B cell (primary cell): Measurements from ENCODE around the gene ATG7. TPM values are rescaled to one million over a fixed set of nuclear protein-coding genes. Genes with fewer than 3 reads are reported as not detected.

Source experiments
- ATAC-seq: fragments of 200-7000 bp; cut with Tn5 transposase; one replicate; pipeline ENCODE4 v1.10.0; 2021; ENCODE audit warnings: low read depth, mild to moderate bottlenecking, moderate number of reproducible peaks, moderate library complexity
- CTCF ChIA-PET: fragments of 350-600 bp; sonication (Branson Sonifier 250); formaldehyde crosslinking; loops from one replicate; lab custom pipeline; 2021; ENCODE audit warnings: antibody characterized with exemption, inconsistent platforms; lab: Charles Lee
- POLR2A ChIA-PET: fragments of 350-600 bp; sonication (Branson Sonifier 250); formaldehyde crosslinking; loops from one replicate; lab custom pipeline; 2021; ENCODE audit warnings: antibody characterized with exemption; lab: Charles Lee
- DNase-seq: peaks from one replicate; pipeline ENCODE4 v3.0.0; 2013
- H2AFZ ChIP-seq: 2 replicates; pipeline ENCODE4 v1.6.1; 2012; ENCODE audit warnings: mild to moderate bottlenecking, low read depth, low read length; ENCODE audit not compliant: insufficient read depth, poor library complexity, severe bottlenecking
- H3K27ac ChIP-seq, 2 donors: 1 replicate in 1 of 2; 2 replicates in 1 of 2; pipeline ENCODE4 v1.5.1; 2012 to 2013; ENCODE audit warnings: low read length in 2 of 2, mild to moderate bottlenecking in 2 of 2, moderate library complexity in 1 of 2
- H3K27me3 ChIP-seq, 4 experiments: fragments of 200-600 bp in 1 of 4; sonication (generic) in 1 of 4; replicated peaks in 1 of 4; 1 replicate in 2 of 4; 2 replicates in 2 of 4; pipeline versions ENCODE4 v1.6.1 to v1.7.0; 2013 to 2016; ENCODE audit warnings: low read length in 3 of 4, mild to moderate bottlenecking in 2 of 4, mixed read lengths in 1 of 4, moderate library complexity in 1 of 4; ENCODE audit not compliant: insufficient read depth in 4 of 4, control insufficient read depth in 3 of 4; ENCODE audit errors: control extremely low read depth in 1 of 4
- H3K36me3 ChIP-seq, 2 experiments: replicated peaks in 1 of 2; 1 replicate in 1 of 2; 2 replicates in 1 of 2; pipeline versions ENCODE4 v1.6.1 to v1.7.1; 2013; ENCODE audit warnings: low read length in 1 of 2; ENCODE audit not compliant: insufficient read depth in 2 of 2, control insufficient read depth in 1 of 2; ENCODE audit errors: control extremely low read depth in 1 of 2, extremely low read depth in 1 of 2
- H3K4me1 ChIP-seq, 2 donors: fragments of 200-600 bp in 1 of 2; sonication (generic) in 1 of 2; 1 replicate in 1 of 2; 2 replicates in 1 of 2; pipeline versions ENCODE4 v1.5.1 to v1.6.1; 2013 to 2017; ENCODE audit warnings: low read length in 2 of 2; ENCODE audit not compliant: control insufficient read depth in 2 of 2, insufficient read depth in 2 of 2
- H3K4me2 ChIP-seq: replicated peaks from 2 replicates; pipeline ENCODE3; 2012; ENCODE audit warnings: mild to moderate bottlenecking, low read depth, low read length; ENCODE audit not compliant: poor library complexity, severe bottlenecking
- H3K4me3 ChIP-seq, 5 experiments: fragments of 200-600 bp in 1 of 5; sonication (generic) in 1 of 5; 1 replicate in 3 of 5; 2 replicates in 2 of 5; pipeline versions ENCODE4 v1.5.1 to v1.7.0; 2011 to 2016; ENCODE audit warnings: low read length in 4 of 5, mild to moderate bottlenecking in 4 of 5, low read depth in 2 of 5, control low read depth in 1 of 5, moderate library complexity in 1 of 5; ENCODE audit not compliant: insufficient read depth in 1 of 5; ENCODE audit errors: control extremely low read depth in 1 of 5, extremely low read depth in 1 of 5
- H3K79me2 ChIP-seq: fragments of 200-600 bp; sonication (generic); one replicate; pipeline ENCODE4 v1.6.0; 2016; ENCODE audit warnings: low read length; ENCODE audit not compliant: control insufficient read depth, insufficient read depth
- H3K9ac ChIP-seq: fragments of 200-600 bp; sonication (generic); 2 replicates; pipeline ENCODE4 v1.6.1; 2017; ENCODE audit warnings: mild to moderate bottlenecking, low read length, moderate library complexity
- H3K9me3 ChIP-seq, 3 donors: one replicate each; pipeline versions ENCODE4 v1.6.1 to v1.7.1; 2013; ENCODE audit warnings: low read length in 2 of 3; ENCODE audit not compliant: control insufficient read depth in 2 of 3, insufficient read depth in 1 of 3; ENCODE audit errors: control extremely low read depth in 1 of 3
- H4K20me1 ChIP-seq: 2 replicates; pipeline ENCODE4 v1.6.0; 2012; ENCODE audit warnings: mild to moderate bottlenecking, low read length; ENCODE audit not compliant: insufficient read depth, control insufficient read depth, poor library complexity, severe bottlenecking
- H3K27ac Mint-ChIP-seq: one replicate; pipeline ENCODE4 v1.8.0; 2021; ENCODE audit warnings: mixed read lengths
- H3K27me3 Mint-ChIP-seq: one replicate; pipeline ENCODE4 v1.8.0; 2021; ENCODE audit warnings: mixed read lengths
- H3K4me1 Mint-ChIP-seq: one replicate; pipeline ENCODE4 v1.8.0; 2021; ENCODE audit warnings: mixed read lengths
- H3K4me3 Mint-ChIP-seq: one replicate; pipeline ENCODE4 v1.8.0; 2021; ENCODE audit warnings: mixed read lengths
- H3K9me3 Mint-ChIP-seq: one replicate; pipeline ENCODE4 v1.8.0; 2022; ENCODE audit warnings: mixed read lengths; ENCODE audit not compliant: insufficient read depth
- EZH2 ChIP-seq: IDR thresholded peaks from 2 replicates; pipeline ENCODE4 v1.6.1; 2012; ENCODE audit warnings: borderline replicate concordance, low read depth, mild to moderate bottlenecking, moderate library complexity, low read length; ENCODE audit not compliant: insufficient read depth, poor library complexity, severe bottlenecking
- WGBS: methylation state at CpG from one replicate; pipeline ENCODE4 v1.1.5; 2013; ENCODE audit warnings: missing lambda C conversion rate; ENCODE audit not compliant: insufficient coverage; 5-methylcytosine and 5-hydroxymethylcytosine counted together
- intact Hi-C: fragments of 100-400 bp; cut with micrococcal nuclease; formaldehyde crosslinking; loops from one replicate; pipeline ENCODE4 v1.10.0; 2022
- polyA plus RNA-seq: library from polyadenylated mRNA; depleted of rRNA; stranded (reverse); fragments of >200 nt; gene quantifications from 2 replicates; pipeline ENCODE4 v1.2.3, GENCODE V29; 2012
- total RNA-seq, 2 donors: library from RNA; stranded (reverse); fragments of 120-200 nt in 1 of 2; gene quantifications; 1 replicate in 1 of 2; 2 replicates in 1 of 2; pipeline versions ENCODE4 v1.2.3 to v1.2.4, GENCODE V29; 2013 to 2022
- TF ChIP-seq, protein P1 (sequence below): fragments of 200-600 bp; IDR thresholded peaks from one replicate; pipeline ENCODE4 v1.8.0; 2022; ENCODE audit warnings: antibody characterized with exemption, mild to moderate bottlenecking

ATG7 gene
- total and polyA plus RNA-seq, 2 donors (not counting 1 experiment from before 2014, with no cell fraction given) = 13.9 to 66.4 TPM

GRCh38 chr3:11476735-11477144, 204.5 kb downstream of the ATG7 start:
- POLR2A ChIA-PET = no interaction called here
- no peak overlapping the region for H3K4me2 ChIP-seq
- no peaks in the 10 kb centered on the region for H3K27me3 Mint-ChIP-seq

DNA sequence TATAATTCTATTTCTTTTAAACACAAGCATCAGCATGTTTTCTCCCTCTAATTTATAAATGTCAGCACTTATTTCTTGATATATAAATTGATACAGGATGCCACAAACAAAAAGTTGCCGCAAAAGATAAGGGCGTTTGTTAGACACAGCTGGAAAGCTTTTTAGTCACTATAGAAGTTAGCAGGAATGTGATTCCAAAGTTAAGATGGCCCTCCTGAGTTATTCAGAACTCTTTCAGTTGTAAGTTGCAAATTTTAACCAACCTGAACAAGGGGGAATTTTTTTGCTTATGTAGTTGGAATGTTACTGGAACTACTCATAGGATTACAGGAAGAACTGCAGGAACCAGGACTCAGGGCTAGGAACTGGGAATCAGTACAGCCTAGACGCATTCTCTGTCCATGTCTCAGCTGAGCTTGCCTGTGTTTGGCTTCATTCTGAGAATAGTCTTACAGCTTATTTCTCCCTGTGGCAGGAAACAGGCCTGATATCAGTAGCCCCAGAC, 205.3 kb downstream of the ATG7 start:
- Histone ChIP-seq H3K9ac (no peak overlapping the region), H3K9me3 (no peaks in the 10 kb centered on the region), H3K4me3 (no peak overlapping the region), H3K36me3 (peaks cover 0 to 3% of the 10 kb centered on the region in 2 experiments), H4K20me1 (no peaks in the 10 kb centered on the region), H3K4me1 (no peaks in the 10 kb centered on the region), H2AFZ (no peak overlapping the region), H3K79me2 (no peaks in the 10 kb centered on the region), H3K27me3 (no peaks in the 10 kb centered on the region), H3K27ac (no peak overlapping the region), H3K4me2 (no peak overlapping the region)
- H3K27me3 Mint-ChIP-seq = no peaks in the 10 kb centered on the region
- ChIA-PET CTCF (no interaction called here), POLR2A (no interaction called here)
- no peak overlapping the region for H3K27ac Mint-ChIP-seq
- TF ChIP-seq, protein P1, sequence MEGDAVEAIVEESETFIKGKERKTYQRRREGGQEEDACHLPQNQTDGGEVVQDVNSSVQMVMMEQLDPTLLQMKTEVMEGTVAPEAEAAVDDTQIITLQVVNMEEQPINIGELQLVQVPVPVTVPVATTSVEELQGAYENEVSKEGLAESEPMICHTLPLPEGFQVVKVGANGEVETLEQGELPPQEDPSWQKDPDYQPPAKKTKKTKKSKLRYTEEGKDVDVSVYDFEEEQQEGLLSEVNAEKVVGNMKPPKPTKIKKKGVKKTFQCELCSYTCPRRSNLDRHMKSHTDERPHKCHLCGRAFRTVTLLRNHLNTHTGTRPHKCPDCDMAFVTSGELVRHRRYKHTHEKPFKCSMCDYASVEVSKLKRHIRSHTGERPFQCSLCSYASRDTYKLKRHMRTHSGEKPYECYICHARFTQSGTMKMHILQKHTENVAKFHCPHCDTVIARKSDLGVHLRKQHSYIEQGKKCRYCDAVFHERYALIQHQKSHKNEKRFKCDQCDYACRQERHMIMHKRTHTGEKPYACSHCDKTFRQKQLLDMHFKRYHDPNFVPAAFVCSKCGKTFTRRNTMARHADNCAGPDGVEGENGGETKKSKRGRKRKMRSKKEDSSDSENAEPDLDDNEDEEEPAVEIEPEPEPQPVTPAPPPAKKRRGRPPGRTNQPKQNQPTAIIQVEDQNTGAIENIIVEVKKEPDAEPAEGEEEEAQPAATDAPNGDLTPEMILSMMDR = no peak
- no peak for TF ChIP-seq EZH2
- 100% methylated on average over 1 of the region's 3 CpGs for WGBS
- intact Hi-C loops = no loop called here
- H3K4me1 Mint-ChIP-seq = no peaks in the 10 kb centered on the region
- DNase-seq (no peak), ATAC-seq (no peak)
- H3K4me3 Mint-ChIP-seq = no peak overlapping the region
- no peaks in the 10 kb centered on the region for H3K9me3 Mint-ChIP-seq

More at GRCh38 chr3:11476735-11477144, 204.5 kb downstream of the ATG7 start:
- Mint-ChIP-seq H3K27ac (no peak overlapping the region), H3K4me3 (no peak overlapping the region), H3K9me3 (no peaks in the 10 kb centered on the region), H3K4me1 (no peaks in the 10 kb centered on the region)
- H3K27me3 ChIP-seq = no peaks in the 10 kb centered on the region
- CTCF ChIA-PET = no interaction called here
- no peak for ATAC-seq
- no peak for TF ChIP-seq EZH2
- TF ChIP-seq, protein P1 = no peak
- H3K36me3 ChIP-seq = peaks cover 0 to 3% of the 10 kb centered on the region in 2 experiments
- no peaks in the 10 kb centered on the region for H3K9me3 ChIP-seq
- H3K9ac ChIP-seq = no peak overlapping the region
- intact Hi-C loops = no loop called here
- no peaks in the 10 kb centered on the region for H4K20me1 ChIP-seq
- WGBS = no CpG with 5 or more reads among the region's 1 CpG
- H3K79me2 ChIP-seq = no peaks in the 10 kb centered on the region
- no peak overlapping the region for H3K4me3 ChIP-seq
- no peak overlapping the region for H3K27ac ChIP-seq
- no peak for DNase-seq
- no peak overlapping the region for H2AFZ ChIP-seq
- no peaks in the 10 kb centered on the region for H3K4me1 ChIP-seq
